GM21390 (cell line): Measurements from ENCODE around the gene CLOCK.

Source experiments
- ATAC-seq: cut with Tn5 transposase; IDR thresholded peaks from one replicate; pipeline ENCODE4 v1.9.1; 2021; ENCODE audit not compliant: unreplicated experiment

The CLOCK gene

GRCh38 chr4:55485821-55486220 lies 60.9 kb downstream of the CLOCK start:
- no peak for ATAC-seq

DNA sequence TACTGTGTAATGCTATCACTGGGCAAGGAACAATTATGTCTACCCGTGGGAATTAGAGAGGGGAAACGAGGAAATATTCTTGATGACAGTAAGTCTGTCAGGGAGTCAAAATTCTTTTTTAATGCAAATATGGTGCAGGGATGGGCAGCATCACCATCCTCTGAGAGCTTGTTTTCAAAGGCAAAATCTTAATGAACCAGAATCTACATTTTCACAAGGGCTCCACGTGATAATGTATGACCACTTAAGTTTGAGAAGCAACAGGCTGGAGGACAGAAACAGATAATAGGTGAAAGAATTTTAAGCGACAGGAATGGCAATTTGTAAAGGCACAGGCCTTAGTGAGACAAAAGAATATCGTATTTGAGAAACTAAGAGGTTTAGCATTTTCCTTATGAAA lies 63.4 kb downstream of the CLOCK start:
- no peak for ATAC-seq

DNA sequence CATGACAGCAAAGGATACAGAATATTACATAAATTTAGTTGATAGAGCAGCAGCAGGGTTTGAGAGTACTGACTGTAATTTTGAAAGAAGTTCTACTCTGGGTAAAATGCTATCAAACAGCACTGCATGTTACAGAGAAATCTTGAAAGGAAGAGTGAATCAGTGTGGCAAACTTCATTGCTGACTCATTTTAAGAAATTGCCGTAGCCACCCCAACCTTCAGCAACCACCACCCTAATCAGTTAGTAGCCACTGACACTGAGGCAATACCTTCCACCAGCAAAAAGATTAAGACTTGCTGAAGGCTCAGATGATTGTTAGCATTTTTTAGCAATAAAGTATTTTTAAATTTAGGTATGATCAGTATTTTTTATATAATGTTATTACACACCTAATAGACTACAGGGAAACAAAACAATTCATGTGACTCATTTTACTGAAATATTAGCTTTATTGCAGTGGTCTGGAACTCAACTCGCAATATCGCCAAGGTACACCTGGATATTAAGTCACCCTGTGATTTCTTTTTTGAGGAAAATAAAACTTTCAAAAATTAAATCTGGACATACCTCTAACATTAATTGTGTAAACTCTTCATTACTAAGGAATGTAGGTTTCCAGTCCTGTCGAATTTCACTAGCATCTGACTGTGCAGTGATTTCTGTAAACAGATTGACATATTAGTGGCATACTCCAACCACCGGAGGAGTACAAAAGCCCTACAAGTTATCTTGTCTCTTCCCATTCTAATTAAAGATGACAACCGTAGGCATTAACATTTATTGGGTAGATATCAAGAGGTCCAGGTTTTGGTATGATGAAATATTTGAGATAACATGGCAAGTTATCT lies 71.1 kb downstream of the CLOCK start:
- no peak for ATAC-seq

- ATAC-seq, result no peak
These were observed 76.7 kb downstream of the CLOCK start for GRCh38 chr4:55469979-55470378.

DNA sequence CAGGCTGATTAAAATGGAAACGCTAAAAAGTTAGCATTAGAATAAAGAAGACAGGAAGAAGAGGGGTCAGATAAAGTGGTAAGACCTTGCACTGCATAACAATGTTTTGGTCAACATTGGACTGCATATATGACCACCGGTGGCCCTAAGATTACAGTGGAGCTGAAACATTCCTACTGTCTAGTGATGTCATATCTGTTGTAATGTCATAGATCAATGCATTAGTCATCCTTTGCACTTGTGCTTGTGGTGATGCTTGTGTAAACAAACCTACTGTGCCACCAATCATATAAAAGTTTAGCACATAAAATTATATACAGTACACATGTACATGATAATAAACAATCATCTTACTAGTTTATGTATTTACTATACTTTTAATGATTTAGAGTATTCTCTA lies 78.0 kb downstream of the CLOCK start:
- no peak for ATAC-seq

DNA sequence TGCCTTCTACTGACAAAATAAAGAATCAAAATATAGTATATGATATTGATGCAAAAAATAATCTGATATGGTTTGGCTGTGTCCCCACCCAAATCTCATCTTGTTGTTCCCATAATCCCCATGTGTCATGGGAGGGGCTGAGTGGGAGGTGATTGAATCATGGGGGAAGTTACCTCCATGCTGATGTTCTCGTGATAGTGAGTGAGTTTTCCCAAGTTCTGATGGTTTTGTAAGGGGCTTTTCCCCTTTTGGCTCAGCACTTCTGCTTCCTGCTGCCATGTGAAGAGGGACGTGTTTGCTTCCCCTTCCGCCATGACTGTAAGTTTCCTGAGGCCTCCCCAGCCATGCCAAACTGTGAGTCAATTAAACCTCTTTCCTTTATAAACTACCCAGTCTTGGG lies 80.7 kb downstream of the CLOCK start:
- ATAC-seq, result no peak

DNA sequence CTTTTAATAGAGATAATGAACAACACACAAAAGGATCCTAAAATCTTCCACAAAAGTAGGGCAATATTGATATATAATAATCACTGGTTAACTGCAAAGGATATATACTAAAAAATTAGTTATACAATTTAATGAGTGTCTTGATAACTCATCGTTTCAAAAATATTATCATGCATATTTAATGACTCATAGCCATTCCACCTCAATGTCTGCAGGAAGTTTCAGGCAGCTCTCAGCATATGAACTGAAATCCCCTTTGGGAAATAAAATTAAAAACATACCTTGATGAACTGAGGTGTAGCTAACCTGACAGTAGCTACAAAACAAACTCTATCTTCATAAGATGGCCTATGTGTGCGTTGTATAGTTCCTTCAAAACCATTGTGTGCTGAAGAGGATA lies 88.1 kb downstream of the CLOCK start:
- no peak for ATAC-seq

- no peak for ATAC-seq
These were observed 88.5 kb downstream of the CLOCK start for GRCh38 chr4:55458164-55458563.

- no peak for ATAC-seq
These were observed 96.1 kb downstream of the CLOCK start for GRCh38 chr4:55450566-55450965.

DNA sequence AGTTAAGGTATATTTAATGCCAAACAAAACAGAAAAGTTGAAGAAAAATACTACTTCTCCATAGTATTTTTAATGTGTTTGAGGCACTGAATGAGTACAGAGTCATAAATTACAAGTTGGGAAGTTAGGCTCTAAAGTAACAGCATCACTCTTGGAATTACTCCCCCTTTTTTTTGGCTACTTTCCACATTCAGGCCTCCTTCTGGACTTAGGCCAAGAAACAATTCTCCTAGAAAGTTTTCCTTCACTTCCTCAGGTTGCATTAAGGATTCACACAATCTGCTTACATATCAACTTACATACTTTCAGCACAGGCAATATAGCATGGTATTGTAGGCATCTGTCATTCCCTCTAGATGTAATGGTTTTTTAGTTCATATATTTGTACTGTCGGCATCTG lies 98.9 kb downstream of the CLOCK start:
- ATAC-seq, result no peak

GRCh38 chr4:55447108-55447708 lies 99.5 kb downstream of the CLOCK start:
- ATAC-seq, result no peak

DNA sequence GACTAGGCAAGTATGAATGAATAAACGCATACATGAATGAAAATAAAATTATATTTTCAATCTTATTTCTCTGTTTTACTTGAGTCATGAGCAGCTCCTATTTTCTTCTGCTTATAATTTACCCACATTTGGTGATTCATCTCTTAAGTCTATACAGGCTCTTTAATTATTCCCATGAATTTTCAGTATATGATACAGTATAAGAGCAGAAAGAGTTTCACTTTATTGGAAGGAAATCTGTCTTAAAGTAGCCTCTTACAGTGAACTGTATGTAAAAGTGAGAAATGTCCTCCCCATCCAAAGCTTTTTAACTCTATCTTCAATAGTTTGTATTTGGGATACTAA lies 100.2 kb downstream of the CLOCK start:
- no peak for ATAC-seq

DNA sequence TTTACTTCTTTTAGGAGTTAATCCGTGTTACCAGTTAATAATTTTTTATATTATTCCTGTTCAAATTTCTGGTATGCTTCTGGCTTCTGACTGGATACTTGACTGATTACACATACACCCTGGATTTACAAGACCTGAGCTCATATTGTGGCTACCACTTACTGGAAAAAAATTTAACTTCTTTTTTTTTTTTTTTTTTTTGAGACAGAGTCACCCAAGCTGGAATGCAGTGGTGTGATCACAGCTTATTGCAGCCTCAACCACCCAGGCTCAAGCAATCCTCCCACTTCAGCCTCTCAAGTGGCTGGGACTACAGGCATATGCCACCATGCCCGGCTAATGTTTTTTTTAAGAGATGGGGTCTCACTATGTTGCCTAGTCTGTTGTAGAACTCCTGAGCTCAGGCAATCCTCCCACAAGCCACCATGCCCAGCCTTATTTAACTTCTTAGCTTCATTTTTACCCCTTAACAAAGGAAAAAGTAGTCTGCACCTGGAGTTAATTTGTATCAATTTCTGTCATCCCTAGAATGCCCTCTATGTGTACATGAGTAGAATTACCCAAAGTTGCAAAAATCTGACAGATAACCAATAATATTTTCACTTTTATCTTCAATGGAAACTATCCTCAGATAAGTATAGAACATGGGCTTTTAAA lies 100.7 kb downstream of the CLOCK start:
- ATAC-seq, result no peak

GRCh38 chr4:55444827-55445226 lies 101.9 kb downstream of the CLOCK start:
- no peak for ATAC-seq

DNA sequence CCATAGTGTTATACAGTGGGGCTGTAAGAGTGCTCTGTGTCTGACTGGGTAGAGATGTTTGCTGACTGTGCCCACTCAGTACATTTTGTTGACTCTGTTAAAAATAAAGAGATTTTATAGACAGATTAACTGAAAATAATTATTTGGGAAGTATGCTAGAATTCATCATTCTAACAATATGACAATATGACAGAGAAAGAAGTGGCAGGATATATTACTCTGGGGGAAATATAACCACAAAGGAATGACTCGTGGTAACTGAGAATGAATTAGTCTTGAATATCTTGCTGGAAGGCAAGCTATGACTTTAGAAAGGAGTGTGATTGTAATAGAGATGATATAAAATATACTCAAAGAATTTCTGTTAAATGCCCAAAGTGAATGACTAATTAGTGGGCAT lies 104.2 kb downstream of the CLOCK start:
- no peak for ATAC-seq

DNA sequence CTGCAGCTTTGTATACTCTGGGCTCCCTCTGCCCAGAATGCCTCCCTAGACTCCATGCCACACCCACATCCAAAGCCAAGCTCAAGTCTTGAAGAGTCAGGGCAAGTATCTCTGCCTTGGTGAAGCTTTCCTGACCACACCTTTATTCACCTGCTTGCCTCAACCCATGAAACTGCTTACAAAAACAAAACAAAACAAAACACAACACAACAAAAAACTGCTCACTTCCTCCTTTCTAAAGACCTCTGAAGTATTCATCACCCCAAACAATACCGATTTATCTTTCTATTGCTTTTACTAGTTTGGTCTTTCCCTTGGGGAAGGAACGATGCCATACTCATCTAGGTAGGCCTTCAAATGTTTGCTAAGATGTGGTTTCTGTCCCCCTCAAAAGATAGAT lies 105.9 kb downstream of the CLOCK start:
- ATAC-seq, result no peak

DNA sequence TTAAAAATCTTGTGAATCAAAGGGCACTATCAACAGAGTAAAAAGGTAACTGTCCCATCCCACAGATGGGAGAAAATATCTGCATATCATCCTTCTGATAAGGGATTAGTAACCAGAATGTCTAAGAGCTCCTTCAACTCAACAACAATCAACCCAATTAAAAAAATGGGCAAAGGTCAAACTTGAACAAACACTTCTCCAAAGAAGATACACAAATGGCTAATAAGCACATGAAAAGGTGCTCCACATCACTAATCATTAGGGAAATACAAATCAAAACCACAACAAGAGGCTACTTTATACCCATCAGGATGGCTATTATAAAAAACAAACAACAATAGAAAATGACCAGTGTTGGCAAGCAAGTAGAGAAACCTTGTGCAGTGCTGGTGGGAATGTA lies 107.7 kb downstream of the CLOCK start:
- ATAC-seq, result no peak

GRCh38 chr4:55438314-55438713 lies 108.4 kb downstream of the CLOCK start:
- ATAC-seq, result no peak

DNA sequence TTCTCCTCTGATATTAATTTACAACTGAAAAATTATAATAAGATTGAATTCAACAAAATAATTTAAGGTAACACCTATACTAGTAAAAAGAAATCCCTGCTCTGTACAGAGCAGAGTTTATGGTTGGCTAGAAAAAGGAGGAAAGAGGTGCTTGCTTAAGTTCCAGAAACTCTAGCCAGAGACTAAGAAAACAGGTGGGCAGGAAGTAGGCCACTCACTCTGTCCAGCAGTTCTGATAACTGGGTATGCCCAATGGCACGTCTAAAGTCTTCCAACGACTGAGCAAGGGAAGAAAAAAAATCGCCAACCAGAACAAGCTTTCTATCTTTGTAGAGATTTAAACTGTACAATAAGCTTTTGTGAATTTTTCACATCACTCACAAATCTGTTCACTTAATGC lies 108.9 kb downstream of the CLOCK start:
- no peak for ATAC-seq

DNA sequence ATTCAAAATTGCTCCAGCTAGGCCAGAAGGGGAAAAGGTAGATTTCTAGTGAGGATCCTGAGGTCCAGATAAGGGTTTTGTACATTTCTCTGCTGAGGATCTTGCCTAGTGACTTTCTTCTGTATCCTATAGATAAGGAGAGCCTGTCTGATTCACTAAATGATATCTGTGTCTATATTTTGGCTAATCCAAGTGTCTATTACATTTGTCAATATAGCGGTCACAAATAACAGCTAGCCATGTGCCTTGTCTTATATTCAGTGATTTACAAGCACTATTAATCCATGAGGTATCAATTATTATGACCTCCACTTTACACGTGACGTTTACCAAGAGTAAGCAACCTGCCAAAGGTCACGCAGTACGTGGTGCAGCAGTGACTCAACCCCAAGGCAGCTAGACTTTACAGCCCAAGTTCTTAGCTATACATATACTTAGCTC lies 109.3 kb downstream of the CLOCK start:
- ATAC-seq, result no peak

- ATAC-seq, result peak; percentile 69
These were observed 111.4 kb downstream of the CLOCK start for GRCh38 chr4:55435141-55435841.
